Measurements from ENCODE around the gene FAM107B.

Gene FAM107B

GRCh38 chr10:14773551-14774213, 1.0 kb downstream of the FAM107B start:
- TF ChIP-seq OSR1 (CRISPR knock-in tag; IDR thresholded peaks at IDR 0.05), result no peak
- no peak for TF ChIP-seq ZFP3 (CRISPR knock-in tag; IDR thresholded peaks at IDR 0.05)
- no peak for TF ChIP-seq ARNTL (CRISPR knock-in tag; IDR thresholded peaks at IDR 0.05; ENCODE audit: borderline replicate concordance, low read depth)
- TF ChIP-seq GLIS3 (CRISPR knock-in tag; IDR thresholded peaks at IDR 0.05), result no peak
- TF ChIP-seq RARB (CRISPR knock-in tag; IDR thresholded peaks at IDR 0.05), result no peak
- no peak for TF ChIP-seq CSDC2 (CRISPR knock-in tag; IDR thresholded peaks at IDR 0.05)
- no peak for TF ChIP-seq SNAI2 (CRISPR knock-in tag; IDR thresholded peaks at IDR 0.05)
- TF ChIP-seq ZNF70 (CRISPR knock-in tag; IDR thresholded peaks at IDR 0.05), result no peak
- no peak for TF ChIP-seq CSRNP3 (CRISPR knock-in tag; IDR thresholded peaks at IDR 0.05)
- no peak for TF ChIP-seq PATZ1 (CRISPR knock-in tag; IDR thresholded peaks at IDR 0.05; ENCODE audit: borderline replicate concordance)
- TF ChIP-seq TOX (CRISPR knock-in tag; IDR thresholded peaks at IDR 0.05; ENCODE audit: borderline replicate concordance), result no peak

GRCh38 chr10:14772399-14772798, 2.3 kb downstream of the FAM107B start:
- no peak for ATAC-seq
- TF ChIP-seq ARNTL (CRISPR knock-in tag; IDR thresholded peaks at IDR 0.05; ENCODE audit: borderline replicate concordance, low read depth) (no peak), CSDC2 (CRISPR knock-in tag; IDR thresholded peaks at IDR 0.05) (no peak), ZFP30 (CRISPR knock-in tag; IDR thresholded peaks at IDR 0.05) (no peak), GLIS3 (CRISPR knock-in tag; IDR thresholded peaks at IDR 0.05) (no peak), ZFP3 (CRISPR knock-in tag; IDR thresholded peaks at IDR 0.05) (no peak), ZC3H10 (CRISPR knock-in tag; IDR thresholded peaks at IDR 0.05) (no peak), POU6F1 (CRISPR knock-in tag; IDR thresholded peaks at IDR 0.05; ENCODE audit: borderline replicate concordance, low read depth) (no peak), CREB5 (CRISPR knock-in tag; IDR thresholded peaks at IDR 0.05; ENCODE audit: low read depth) (no peak), BACH2 (CRISPR knock-in tag; IDR thresholded peaks at IDR 0.05; ENCODE audit: borderline replicate concordance) (no peak), ZNF70 (CRISPR knock-in tag; IDR thresholded peaks at IDR 0.05) (no peak), ZNF565 (CRISPR knock-in tag; conservative IDR thresholded peaks at IDR 0.05; ENCODE audit: low read depth) (no peak), OSR1 (CRISPR knock-in tag; IDR thresholded peaks at IDR 0.05) (no peak), ISL1 (CRISPR knock-in tag; IDR thresholded peaks at IDR 0.05) (no peak)

More at GRCh38 chr10:14773551-14774213, 1.0 kb downstream of the FAM107B start:
- ATAC-seq, result no peak

- ATAC-seq, result no peak
- TF ChIP-seq CREB5 (CRISPR knock-in tag; IDR thresholded peaks at IDR 0.05; ENCODE audit: low read depth), result no peak
- TF ChIP-seq ZC3H10 (CRISPR knock-in tag; IDR thresholded peaks at IDR 0.05), result no peak
- no peak for TF ChIP-seq ZFP30 (CRISPR knock-in tag; IDR thresholded peaks at IDR 0.05)
- TF ChIP-seq TOX (CRISPR knock-in tag; IDR thresholded peaks at IDR 0.05; ENCODE audit: borderline replicate concordance), result no peak
- TF ChIP-seq ZNF8 (CRISPR knock-in tag; IDR thresholded peaks at IDR 0.05), result no peak
- no peak for TF ChIP-seq POU6F1 (CRISPR knock-in tag; IDR thresholded peaks at IDR 0.05; ENCODE audit: borderline replicate concordance, low read depth)
- no peak for TF ChIP-seq ZFP3 (CRISPR knock-in tag; IDR thresholded peaks at IDR 0.05)
- TF ChIP-seq ARNTL (CRISPR knock-in tag; IDR thresholded peaks at IDR 0.05; ENCODE audit: borderline replicate concordance, low read depth), result no peak
- TF ChIP-seq BACH2 (CRISPR knock-in tag; IDR thresholded peaks at IDR 0.05; ENCODE audit: borderline replicate concordance), result no peak
- no peak for TF ChIP-seq CSDC2 (CRISPR knock-in tag; IDR thresholded peaks at IDR 0.05)
- TF ChIP-seq ZNF565 (CRISPR knock-in tag; conservative IDR thresholded peaks at IDR 0.05; ENCODE audit: low read depth), result no peak
- TF ChIP-seq CSRNP3 (CRISPR knock-in tag; IDR thresholded peaks at IDR 0.05), result no peak
Measured at GRCh38 chr10:14770927-14771326, 3.8 kb downstream of the FAM107B start.

Data from SK-N-SH treated with all-trans-retinoic acid at 6 μM for 48 hours (cell line).